Panc1 (cell line): Measurements from ENCODE around the gene COL4A1. TPM values are rescaled to one million over a fixed set of nuclear protein-coding genes. Genes with fewer than 3 reads are reported as not detected.

Experiments
- ATAC-seq: fragments of 200-7000 bp; cut with Tn5 transposase; 2 replicates; pipeline ENCODE4 v1.9.1; 2020; ENCODE audit warnings: mild to moderate bottlenecking, moderate library complexity
- BruUV-seq: library from RNA; stranded (reverse); fragments of 400-500 nt; replicated peaks from 2 replicates; lab custom pipeline; 2021; lab: Mats Ljungman, UMichigan
- CTCF ChIA-PET: fragments of 300-600 bp; sonication (Branson Sonifier 250); formaldehyde crosslinking; loops from one replicate; lab custom pipeline; 2022; ENCODE audit warnings: antibody characterized with exemption; lab: Charles Lee
- POLR2A ChIA-PET: fragments of 300-600 bp; sonication (Branson Sonifier 250); formaldehyde crosslinking; loops from one replicate; lab custom pipeline; 2022; ENCODE audit warnings: antibody characterized with exemption; lab: Charles Lee
- DNase-seq: peaks from one replicate; pipeline ENCODE4 v3.0.0-alpha.2; 2010; ENCODE audit warnings: low read depth, low spot score
- H3K27ac ChIP-seq: 2 replicates; pipeline ENCODE4 v1.5.1; 2011; ENCODE audit warnings: mild to moderate bottlenecking, low read length, inconsistent platforms
- H3K27me3 ChIP-seq: fragments of 200-500 bp; sonication (Bioruptor generic); 2 replicates; pipeline ENCODE4 v1.6.0; 2014; ENCODE audit warnings: low read length, inconsistent platforms; ENCODE audit not compliant: control insufficient read depth, insufficient read depth
- H3K36me3 ChIP-seq: fragments of 200-500 bp; sonication (Bioruptor generic); 2 replicates; pipeline ENCODE4 v1.5.1; 2014; ENCODE audit warnings: inconsistent platforms, mild to moderate bottlenecking, low read length, moderate library complexity; ENCODE audit not compliant: control insufficient read depth, insufficient read depth
- H3K4me1 ChIP-seq: 2 replicates; pipeline ENCODE4 v1.5.1; 2011; ENCODE audit warnings: inconsistent platforms, mild to moderate bottlenecking, low read length, moderate library complexity; ENCODE audit not compliant: control insufficient read depth, insufficient read depth
- H3K4me3 ChIP-seq, 2 experiments: 2 replicates each; pipeline ENCODE4 v1.5.1; 2011 to 2012; ENCODE audit warnings: low read depth in 2 of 2, low read length in 2 of 2, mild to moderate bottlenecking in 2 of 2, inconsistent platforms in 1 of 2, moderate library complexity in 1 of 2
- H3K9me3 ChIP-seq: fragments of 200-500 bp; sonication (Bioruptor generic); 2 replicates; pipeline ENCODE4 v1.5.1; 2014; ENCODE audit warnings: low read depth, mild to moderate bottlenecking, inconsistent platforms, low read length, moderate library complexity; ENCODE audit not compliant: control insufficient read depth, insufficient read depth
- CTCF ChIP-seq: fragments of 450-650 bp; IDR thresholded peaks from 2 replicates; pipeline ENCODE4 v1.5.1; 2017; ENCODE audit warnings: mild to moderate bottlenecking
- POLR2AphosphoS5 ChIP-seq: IDR thresholded peaks from 2 replicates; pipeline ENCODE4 v1.6.1; 2012; ENCODE audit warnings: mild to moderate bottlenecking, low read depth, low read length, moderate library complexity
- REST ChIP-seq, 2 experiments: IDR thresholded peaks; 2 replicates each; pipeline ENCODE4 v1.6.1; 2011 to 2012; ENCODE audit warnings: low read depth in 2 of 2, control low read depth in 1 of 2, low read length in 1 of 2, mild to moderate bottlenecking in 1 of 2, moderate library complexity in 1 of 2; ENCODE audit not compliant: insufficient read depth in 1 of 2
- SIN3A ChIP-seq: IDR thresholded peaks from 2 replicates; pipeline ENCODE4 v1.6.1; 2012; ENCODE audit warnings: low read depth, mild to moderate bottlenecking, low read length, moderate library complexity, borderline replicate concordance; ENCODE audit not compliant: insufficient read depth
- TCF7L2 ChIP-seq: IDR thresholded peaks from 2 replicates; pipeline ENCODE4 v1.6.1; 2011; ENCODE audit warnings: mild to moderate bottlenecking, low read depth, low read length, inconsistent platforms
- in situ Hi-C: cut with HindIII; loops from 2 replicates; pipeline ENCODE4 v1.10.0; 2016; ENCODE audit warnings: low sequenced_read_pairs, low pct_unique_long_range_greater_than_20kb
- intact Hi-C: fragments of 100-400 bp; cut with micrococcal nuclease; formaldehyde crosslinking; loops from one replicate; pipeline ENCODE4 v1.10.0; 2022; ENCODE audit not compliant: unreplicated experiment
- total RNA-seq: library from RNA; stranded (reverse); gene quantifications from one replicate; pipeline ENCODE4 v1.2.1, GENCODE V29; 2021; ENCODE audit not compliant: unreplicated experiment

Gene COL4A1
- total RNA-seq, 1 experiment from 2014 or later = 1.1 TPM

- no TSS peak for BruUV-seq
- DNase-seq = no peak
- H3K27me3 ChIP-seq = peaks cover 4% of the 10 kb centered on the region
- H3K9me3 ChIP-seq = no peaks in the 10 kb centered on the region
- TF ChIP-seq POLR2AphosphoS5 (no peak), CTCF (peak; percentile 29), SIN3A (no peak), TCF7L2 (no peak)
- intact Hi-C loops (no loop called here), in situ Hi-C loops (no loop called here)
- peak overlapping the region; percentile 45 to 55 for H3K4me3 ChIP-seq
- no peak overlapping the region for H3K27ac ChIP-seq
- ATAC-seq = peak; percentile 74; the same call in 1 of the 2 replicates
- H3K36me3 ChIP-seq = no peaks in the 10 kb centered on the region
- CTCF ChIA-PET = no interaction called here
- POLR2A ChIA-PET = no interaction called here
- H3K4me1 ChIP-seq = no peaks in the 10 kb centered on the region
These were observed 169.3 kb downstream of the COL4A1 start for GRCh38 chr13:110137680-110138009.

GRCh38 chr13:110136660-110137585 is 170.0 kb downstream of the COL4A1 start:
- no peaks in the 10 kb centered on the region for H3K9me3 ChIP-seq
- no peaks in the 10 kb centered on the region for H3K4me1 ChIP-seq

More at GRCh38 chr13:110136660-110137585, 170.0 kb downstream of the COL4A1 start:
- Histone ChIP-seq H3K27me3 (peaks cover 4% of the 10 kb centered on the region), H3K27ac (no peak overlapping the region), H3K4me3 (no peak overlapping the region), H3K36me3 (no peaks in the 10 kb centered on the region)
- ATAC-seq (no peak), DNase-seq (no peak)
- CTCF ChIA-PET = no interaction called here
- TF ChIP-seq REST (IDR thresholded peaks at IDR 0.05; ENCODE audit: insufficient read depth in 1 of 2, low read depth in 2 of 2, low read length in 1 of 2) = no peak
- TF ChIP-seq SIN3A = no peak
- no peak for TF ChIP-seq TCF7L2
- no TSS peak for BruUV-seq
- POLR2A ChIA-PET = no interaction called here
- intact Hi-C loops (no loop called here), in situ Hi-C loops (no loop called here)
